Muscle of leg (tissue), 11 donors: ENCODE measurements around the gene PRRX2. TPM values are rescaled to one million over a fixed set of nuclear protein-coding genes. Genes with fewer than 3 reads are reported as not detected.
"Not testable (repeated sequence)": the region's sequence is repeated elsewhere in the genome, so short reads cannot be mapped to it uniquely, and the experiment has no call there.

ENCODE experiments used
- DNase-seq: peaks from one replicate; pipeline ENCODE4 v3.0.0; 2013
- H3K27ac ChIP-seq: one replicate; pipeline ENCODE4 v1.5.1; 2013; ENCODE audit warnings: mild to moderate bottlenecking, low read length, control low read depth
- H3K27me3 ChIP-seq: one replicate; pipeline ENCODE4 v1.6.1; 2013; ENCODE audit warnings: low read length; ENCODE audit not compliant: control insufficient read depth, insufficient read depth
- H3K36me3 ChIP-seq: one replicate; pipeline ENCODE4 v1.6.1; 2013; ENCODE audit warnings: low read length; ENCODE audit not compliant: control insufficient read depth, insufficient read depth
- H3K4me1 ChIP-seq: one replicate; pipeline ENCODE4 v1.6.1; 2013; ENCODE audit warnings: low read length; ENCODE audit not compliant: control insufficient read depth, insufficient read depth
- H3K4me3 ChIP-seq: one replicate; pipeline ENCODE4 v1.5.1; 2013; ENCODE audit warnings: low read length, control low read depth
- H3K9me3 ChIP-seq: replicated peaks from 2 replicates; pipeline ENCODE4 v1.6.1; 2013; ENCODE audit warnings: low read depth, low read length; ENCODE audit not compliant: control insufficient read depth
- WGBS: methylation state at CpG from one replicate; pipeline ENCODE4 v1.1.5; 2013; ENCODE audit warnings: missing lambda C conversion rate; ENCODE audit not compliant: insufficient coverage; 5-methylcytosine and 5-hydroxymethylcytosine counted together
- polyA plus RNA-seq, 8 donors: library from polyadenylated mRNA; unstranded; fragments of 120-200 nt; gene quantifications; one replicate each; pipeline versions ENCODE4 v1.2.1 to v1.2.3, GENCODE V29; 2013; ENCODE audit warnings: inconsistent platforms in 1 of 8, low replicate concordance in 1 of 8; ENCODE audit not compliant: insufficient read length in 8 of 8, insufficient read depth in 1 of 8
- total RNA-seq: library from RNA; stranded (reverse); fragments of 120-200 nt; gene quantifications from one replicate; pipeline ENCODE4 v1.2.4, GENCODE V29; 2013

The PRRX2 gene
- total and polyA plus RNA-seq, 9 donors = 2.3 to 8.9 (median 4.5) TPM

DNA sequence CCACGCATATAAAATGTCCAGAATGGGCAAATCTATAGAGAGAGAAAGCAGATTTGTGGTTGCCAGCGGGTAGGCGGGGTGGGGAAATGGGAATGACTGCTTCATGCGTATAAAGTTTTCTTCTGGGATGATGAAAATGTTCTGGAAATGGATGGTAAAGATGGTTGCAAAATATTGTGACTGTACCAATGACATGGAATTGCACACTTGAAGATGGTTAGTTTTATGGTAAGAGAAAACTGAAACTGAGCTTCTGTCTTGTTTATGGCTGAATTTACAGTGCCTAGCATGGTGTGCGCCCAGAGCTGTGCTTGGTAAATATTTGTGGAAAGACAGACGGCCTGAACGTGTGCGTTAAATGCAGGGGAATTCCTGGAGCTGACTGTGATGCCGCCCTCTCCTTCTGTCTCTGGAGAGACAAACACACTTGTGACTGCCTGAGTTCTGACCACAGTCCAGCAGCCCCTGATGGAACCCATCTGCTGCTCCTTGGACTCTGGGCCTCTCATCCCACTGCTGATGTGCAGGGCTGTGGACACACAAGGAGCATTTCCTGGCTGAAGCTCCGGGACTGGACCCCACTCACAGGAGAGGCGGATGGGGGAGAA, 96.0 kb downstream of the PRRX2 start:
- Histone ChIP-seq H3K4me1 (peaks cover 28% of the 10 kb centered on the region), H3K4me3 (no peak overlapping the region), H3K27ac (peak overlapping the region; percentile 90), H3K9me3 (no peaks in the 10 kb centered on the region), H3K27me3 (peaks cover 3% of the 10 kb centered on the region), H3K36me3 (no peaks in the 10 kb centered on the region)
- DNase-seq = peak; percentile 88
- WGBS = 36% methylated on average over 9 of the region's 11 CpGs

DNA sequence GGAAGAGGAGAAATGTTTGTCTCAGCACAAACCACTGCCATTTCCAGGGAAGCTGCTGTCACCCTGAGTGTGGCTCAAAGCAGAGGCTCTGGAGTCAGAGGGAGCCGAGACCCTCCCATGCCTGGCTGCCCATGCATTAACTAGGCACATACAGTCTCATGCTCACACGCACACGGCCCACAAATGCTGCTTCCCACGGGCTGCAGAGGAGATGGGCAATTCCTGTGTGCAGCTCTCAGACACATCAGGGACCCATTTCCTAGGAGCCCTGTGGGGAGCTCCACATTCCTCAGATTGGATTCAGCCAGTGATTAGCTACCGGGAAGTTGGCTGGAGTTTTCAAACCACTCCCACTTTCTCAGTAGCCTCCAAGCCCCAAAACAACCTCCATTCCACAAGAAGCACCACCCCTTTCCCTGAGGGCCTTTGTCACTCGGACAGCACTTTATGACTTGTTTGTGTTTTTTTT, 96.5 kb downstream of the PRRX2 start:
- peaks cover 3% of the 10 kb centered on the region for H3K27me3 ChIP-seq
- H3K27ac ChIP-seq = peak overlapping the region; percentile 90
- WGBS = 18% methylated on average over 5 of the region's 6 CpGs
- H3K4me3 ChIP-seq = no peak overlapping the region
- no peaks in the 10 kb centered on the region for H3K9me3 ChIP-seq
- peak; percentile 89 for DNase-seq
- peaks cover 28% of the 10 kb centered on the region for H3K4me1 ChIP-seq
- no peaks in the 10 kb centered on the region for H3K36me3 ChIP-seq

DNA sequence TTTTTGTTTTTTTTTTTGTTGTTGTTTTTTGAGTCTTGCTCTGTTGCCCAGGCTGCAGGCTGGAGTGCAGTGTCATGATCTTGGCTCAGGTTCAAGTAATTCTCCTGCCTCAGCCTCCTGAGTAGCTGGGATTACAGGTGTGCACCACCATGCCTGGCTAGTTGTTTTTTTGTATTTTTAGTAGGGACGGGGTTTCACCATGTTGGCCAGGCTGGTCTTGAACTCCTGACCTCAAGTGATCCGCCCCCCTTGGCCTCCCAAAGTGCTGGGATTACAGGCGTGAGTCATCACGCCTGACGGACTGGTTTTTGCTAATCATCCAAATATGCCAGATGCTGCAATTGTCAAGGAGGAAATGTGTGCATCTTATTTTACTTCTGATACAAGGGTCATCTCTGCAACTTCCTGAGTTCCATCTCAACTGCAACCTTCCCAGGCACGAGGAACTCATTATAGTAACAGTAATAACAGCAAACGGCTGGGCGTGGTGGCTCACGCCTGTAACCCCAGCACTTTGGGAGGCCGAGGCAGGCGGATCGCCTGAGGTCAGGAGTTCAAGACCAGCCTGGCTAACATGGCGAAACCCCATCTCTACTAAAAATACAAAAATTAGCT, 97.0 kb downstream of the PRRX2 start:
- not testable (repeated sequence) for H3K4me3 ChIP-seq, H3K9me3 ChIP-seq, H3K27me3 ChIP-seq, H3K36me3 ChIP-seq
- H3K4me1 ChIP-seq = peaks cover 28% of the 10 kb centered on the region
- peak; percentile 85 for DNase-seq
- 17% methylated on average over 1 of the region's 13 CpGs for WGBS
- peak overlapping the region; percentile 90 for H3K27ac ChIP-seq

DNA sequence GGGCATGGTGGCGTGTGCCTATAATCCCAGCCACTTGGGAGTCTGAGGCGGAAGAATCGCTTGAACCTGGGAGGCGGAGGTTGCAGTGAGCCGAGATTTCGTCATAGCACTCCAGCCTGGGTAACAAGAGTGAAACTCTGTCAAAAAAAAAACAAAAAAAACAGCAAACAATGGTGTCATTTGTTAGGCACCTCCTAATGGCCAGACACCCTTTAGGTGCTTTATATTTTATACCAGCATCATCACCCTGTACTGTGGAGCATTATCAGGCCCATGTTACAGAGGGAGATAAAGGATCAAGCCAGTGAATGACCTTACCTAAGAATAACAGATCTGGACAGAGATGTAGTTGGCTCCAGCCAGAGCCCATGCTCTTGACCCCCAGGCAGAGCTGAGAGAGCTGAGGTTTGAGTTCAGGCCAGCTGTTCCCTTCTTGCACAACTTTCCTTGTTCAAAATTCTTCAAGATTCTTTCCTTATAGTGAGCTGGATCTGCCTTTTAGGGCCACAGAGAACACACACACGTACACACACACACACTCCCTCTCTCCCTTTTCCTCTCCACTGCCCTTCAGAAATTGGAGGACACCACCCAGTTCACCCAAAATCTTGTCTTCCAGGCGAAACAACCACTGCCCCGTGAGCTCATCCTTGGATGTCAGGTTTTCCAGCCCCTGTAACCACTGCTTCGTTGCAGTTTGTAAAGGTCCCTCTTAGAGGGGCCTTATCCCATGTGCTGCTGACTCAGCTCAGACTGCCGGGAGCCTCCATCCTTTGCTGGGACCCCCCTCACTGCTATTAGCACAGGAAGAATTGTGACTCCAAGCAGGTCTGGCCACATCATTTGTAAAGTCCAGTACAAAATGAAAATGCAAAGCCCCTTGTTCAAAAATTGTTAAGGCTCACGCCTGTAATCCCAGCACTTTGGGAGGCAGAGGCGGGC, 97.8 kb downstream of the PRRX2 start:
- 53% methylated on average over 12 of the region's 13 CpGs for WGBS
- peak; percentile 63 for DNase-seq

DNA sequence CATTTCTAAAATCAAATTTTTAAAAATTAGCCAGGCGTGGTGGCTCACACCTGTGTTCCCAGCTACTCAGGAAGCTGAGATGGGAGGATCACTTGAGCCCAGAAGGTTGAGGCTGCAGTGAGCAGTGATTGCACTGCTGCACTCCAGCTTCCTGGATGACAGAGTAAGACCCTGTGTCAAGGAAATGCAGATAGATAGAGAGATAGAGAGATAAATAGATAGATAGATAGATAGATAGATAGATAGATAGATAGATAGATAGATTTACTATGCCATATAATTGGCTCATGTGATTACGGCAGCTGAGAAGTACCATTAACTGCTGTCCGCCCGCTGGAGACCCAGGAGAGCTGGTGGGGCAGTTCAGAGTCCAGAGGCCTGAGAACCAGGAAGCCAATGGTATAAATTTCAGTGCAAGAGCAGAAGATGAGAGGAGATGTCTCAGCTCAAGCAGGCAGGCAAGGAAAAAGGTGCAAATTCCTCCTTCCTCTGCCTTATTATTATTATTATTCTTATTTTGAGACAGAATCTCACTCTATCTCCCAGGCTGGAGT, 100.4 kb downstream of the PRRX2 start:
- no peak for DNase-seq
- Histone ChIP-seq H3K9me3 (no peaks in the 10 kb centered on the region), H3K4me1 (peaks cover 22% of the 10 kb centered on the region), H3K27me3 (peaks cover 3% of the 10 kb centered on the region), H3K27ac (no peak overlapping the region), H3K36me3 (no peaks in the 10 kb centered on the region), H3K4me3 (no peak overlapping the region)
- 90% methylated on average over 4 of the region's 4 CpGs for WGBS

More for the DNA sequence above, 97.8 kb downstream of the PRRX2 start:
- peak overlapping the region; percentile 90 for H3K27ac ChIP-seq
- H3K4me1 ChIP-seq = peaks cover 28% of the 10 kb centered on the region
- no peaks in the 10 kb centered on the region for H3K36me3 ChIP-seq
- H3K4me3 ChIP-seq = no peak overlapping the region
- no peaks in the 10 kb centered on the region for H3K9me3 ChIP-seq
- peaks cover 3% of the 10 kb centered on the region for H3K27me3 ChIP-seq

DNA sequence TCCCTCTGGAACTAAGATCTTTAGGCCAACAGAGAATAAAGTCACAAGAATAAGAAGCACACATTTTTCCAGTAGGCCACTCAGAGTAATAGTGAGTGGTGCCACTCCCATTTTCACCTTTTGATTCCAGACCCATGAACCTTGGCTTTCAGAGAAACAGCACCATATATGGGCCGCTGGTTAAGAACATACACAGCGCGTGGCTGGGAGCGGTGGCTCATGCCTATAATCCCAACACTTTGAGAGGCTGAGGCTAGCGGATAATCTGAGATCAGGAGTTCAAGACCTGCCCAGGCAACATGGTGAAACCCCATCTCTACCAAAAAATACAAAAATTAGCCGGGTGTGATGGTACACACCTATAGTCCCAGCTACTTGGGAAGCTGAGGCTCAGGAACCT, 103.0 kb downstream of the PRRX2 start:
- 96% methylated on average over 4 of the region's 6 CpGs for WGBS
- Histone ChIP-seq H3K4me3 (no peak overlapping the region), H3K27ac (no peak overlapping the region), H3K4me1 (peaks cover 3% of the 10 kb centered on the region), H3K9me3 (no peaks in the 10 kb centered on the region), H3K36me3 (no peaks in the 10 kb centered on the region), H3K27me3 (no peaks in the 10 kb centered on the region)
- no peak for DNase-seq

DNA sequence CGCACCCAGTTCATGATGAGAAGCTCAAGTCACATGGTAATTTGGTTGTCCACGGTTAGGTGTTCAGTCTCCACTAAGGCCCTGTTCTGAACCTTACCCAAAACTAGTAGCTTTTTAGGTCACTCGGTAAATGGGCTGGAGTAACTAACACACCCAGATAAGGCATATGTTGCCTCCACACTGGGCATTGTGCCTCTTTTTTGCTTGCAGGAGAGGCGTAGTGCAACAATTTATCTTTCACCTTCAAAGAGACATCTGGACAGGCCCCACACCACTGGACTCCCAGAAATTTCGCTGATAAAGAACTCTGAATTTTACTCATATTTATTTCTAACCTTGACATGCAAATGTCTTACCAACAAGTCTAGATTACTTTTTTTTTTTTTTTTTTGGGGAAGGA, 104.2 kb downstream of the PRRX2 start:
- no peaks in the 10 kb centered on the region for H3K4me1 ChIP-seq
- H3K36me3 ChIP-seq = no peaks in the 10 kb centered on the region
- no peak for DNase-seq
- no peaks in the 10 kb centered on the region for H3K27me3 ChIP-seq
- WGBS = 80% methylated on average over 4 of the region's 5 CpGs
- no peaks in the 10 kb centered on the region for H3K9me3 ChIP-seq
- no peak overlapping the region for H3K4me3 ChIP-seq
- H3K27ac ChIP-seq = no peak overlapping the region

DNA sequence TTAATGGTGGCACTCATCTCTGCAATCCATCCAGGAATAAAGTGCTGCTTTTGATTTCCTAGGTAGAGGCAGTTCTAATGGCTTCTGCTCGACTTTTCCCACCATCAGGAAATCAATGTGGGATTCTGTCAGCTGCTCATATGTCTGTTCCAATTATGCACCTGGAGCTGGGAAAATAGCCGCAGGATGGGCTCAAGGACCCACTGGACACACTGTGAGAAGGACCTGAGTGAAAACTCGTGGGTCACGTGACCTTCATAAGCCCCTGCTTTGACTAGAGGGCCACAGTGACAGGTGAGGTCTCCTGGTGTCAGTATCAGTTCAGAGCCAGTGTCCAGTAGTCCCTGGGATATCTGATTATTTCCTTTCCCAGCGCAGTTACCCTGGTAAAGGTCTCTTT, 105.3 kb downstream of the PRRX2 start:
- H3K9me3 ChIP-seq = no peaks in the 10 kb centered on the region
- no peak for DNase-seq
- WGBS = 59% methylated on average over 4 of the region's 5 CpGs
- H3K36me3 ChIP-seq = no peaks in the 10 kb centered on the region
- no peaks in the 10 kb centered on the region for H3K27me3 ChIP-seq
- H3K4me3 ChIP-seq = no peak overlapping the region
- peaks cover 5% of the 10 kb centered on the region for H3K4me1 ChIP-seq
- H3K27ac ChIP-seq = no peak overlapping the region
